GM12864 (cell line): Measurements from ENCODE around the gene LMX1B.
"Not testable (repeated sequence)": the region's sequence is repeated elsewhere in the genome, so short reads cannot be mapped to it uniquely, and the experiment has no call there.

Source experiments
- DNase-seq: peaks from one replicate; pipeline ENCODE4 v3.0.0-alpha.2; 2011; ENCODE audit warnings: low read depth
- H3K4me3 ChIP-seq: 2 replicates; pipeline ENCODE4 v1.5.1; 2011; ENCODE audit warnings: mild to moderate bottlenecking, low read depth, low read length, control low read depth
- TF ChIP-seq, protein P1 (sequence below): IDR thresholded peaks from 2 replicates; pipeline ENCODE4 v1.5.1; 2011; ENCODE audit warnings: low read depth, mild to moderate bottlenecking, moderate library complexity, low read length, control low read depth, inconsistent platforms; ENCODE audit errors: missing control alignments

LMX1B gene

DNA sequence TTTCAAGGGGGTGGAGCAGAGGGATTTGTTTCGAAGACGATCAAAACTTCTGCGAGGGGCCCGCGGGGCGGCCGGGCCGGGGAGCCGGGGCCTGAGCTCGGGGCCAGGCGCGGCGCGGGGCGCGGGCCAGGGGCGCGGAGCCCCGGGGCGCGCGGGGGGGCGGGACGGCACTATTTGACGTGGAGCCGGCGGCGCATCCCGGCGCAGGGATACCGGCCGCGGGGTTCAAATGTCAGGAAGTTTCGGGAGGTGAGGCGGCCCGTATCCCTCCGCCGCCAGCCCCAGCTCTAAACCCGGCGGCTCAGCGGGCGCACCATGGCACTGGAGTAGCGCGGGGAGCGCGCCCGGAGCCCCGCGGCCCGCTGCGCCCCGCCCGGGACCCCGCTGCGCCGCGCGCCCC is at the start of gene LMX1B:
Gene LMX1B, plus strand, starts transcription at position 278 of the 400 bp plus-strand sequence. CDS start 522 bp downstream, outside the sequence.
- TF ChIP-seq, protein P1, sequence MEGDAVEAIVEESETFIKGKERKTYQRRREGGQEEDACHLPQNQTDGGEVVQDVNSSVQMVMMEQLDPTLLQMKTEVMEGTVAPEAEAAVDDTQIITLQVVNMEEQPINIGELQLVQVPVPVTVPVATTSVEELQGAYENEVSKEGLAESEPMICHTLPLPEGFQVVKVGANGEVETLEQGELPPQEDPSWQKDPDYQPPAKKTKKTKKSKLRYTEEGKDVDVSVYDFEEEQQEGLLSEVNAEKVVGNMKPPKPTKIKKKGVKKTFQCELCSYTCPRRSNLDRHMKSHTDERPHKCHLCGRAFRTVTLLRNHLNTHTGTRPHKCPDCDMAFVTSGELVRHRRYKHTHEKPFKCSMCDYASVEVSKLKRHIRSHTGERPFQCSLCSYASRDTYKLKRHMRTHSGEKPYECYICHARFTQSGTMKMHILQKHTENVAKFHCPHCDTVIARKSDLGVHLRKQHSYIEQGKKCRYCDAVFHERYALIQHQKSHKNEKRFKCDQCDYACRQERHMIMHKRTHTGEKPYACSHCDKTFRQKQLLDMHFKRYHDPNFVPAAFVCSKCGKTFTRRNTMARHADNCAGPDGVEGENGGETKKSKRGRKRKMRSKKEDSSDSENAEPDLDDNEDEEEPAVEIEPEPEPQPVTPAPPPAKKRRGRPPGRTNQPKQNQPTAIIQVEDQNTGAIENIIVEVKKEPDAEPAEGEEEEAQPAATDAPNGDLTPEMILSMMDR: no peak
- DNase-seq: no peak
- no peak within 1 kb of the TSS for H3K4me3 ChIP-seq

DNA sequence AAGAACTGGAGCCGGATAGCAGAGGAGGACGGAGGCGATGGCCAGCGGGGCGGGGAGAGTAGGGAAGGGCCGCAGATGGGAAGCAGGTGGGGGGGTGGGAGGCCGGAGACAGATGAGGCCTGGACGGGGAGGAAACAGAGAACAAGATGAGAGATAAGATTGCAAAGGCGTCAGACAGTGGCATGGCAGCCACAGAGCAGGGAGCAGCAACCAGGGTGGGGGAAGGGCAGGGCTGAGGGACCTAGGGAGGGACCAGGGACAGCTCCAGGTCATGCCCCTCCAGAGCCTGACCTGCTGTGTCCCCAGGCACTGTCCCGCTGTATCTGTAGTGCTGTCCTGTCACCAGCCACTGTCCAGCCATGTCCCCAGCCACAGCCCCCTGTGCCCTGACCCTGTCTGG is 49.6 kb upstream of the LMX1B start:
- TF ChIP-seq, protein P1: no peak
- no peak for DNase-seq
- H3K4me3 ChIP-seq: no peak overlapping the region

DNA sequence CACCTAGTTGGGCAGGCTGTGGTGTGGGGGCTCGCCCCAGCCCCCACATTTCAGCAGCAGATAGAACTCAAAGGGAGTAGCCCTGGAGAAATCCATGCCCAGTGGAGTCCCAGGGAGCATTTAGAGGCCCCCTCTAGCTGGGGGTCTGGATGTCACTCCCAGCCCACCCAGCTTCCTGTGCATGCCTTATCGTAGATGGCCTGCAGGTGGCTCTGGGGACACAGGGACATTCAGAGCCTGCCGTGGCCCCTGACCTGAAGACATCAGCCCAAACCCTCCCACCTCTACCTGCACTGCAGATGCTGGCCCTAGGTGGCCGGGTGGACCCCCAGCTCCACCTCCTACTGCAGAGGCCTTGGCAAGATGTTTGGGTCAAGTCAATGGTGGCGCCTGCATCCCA is 49.0 kb upstream of the LMX1B start:
- no peak for DNase-seq
- TF ChIP-seq, protein P1: peak; percentile 29

DNA sequence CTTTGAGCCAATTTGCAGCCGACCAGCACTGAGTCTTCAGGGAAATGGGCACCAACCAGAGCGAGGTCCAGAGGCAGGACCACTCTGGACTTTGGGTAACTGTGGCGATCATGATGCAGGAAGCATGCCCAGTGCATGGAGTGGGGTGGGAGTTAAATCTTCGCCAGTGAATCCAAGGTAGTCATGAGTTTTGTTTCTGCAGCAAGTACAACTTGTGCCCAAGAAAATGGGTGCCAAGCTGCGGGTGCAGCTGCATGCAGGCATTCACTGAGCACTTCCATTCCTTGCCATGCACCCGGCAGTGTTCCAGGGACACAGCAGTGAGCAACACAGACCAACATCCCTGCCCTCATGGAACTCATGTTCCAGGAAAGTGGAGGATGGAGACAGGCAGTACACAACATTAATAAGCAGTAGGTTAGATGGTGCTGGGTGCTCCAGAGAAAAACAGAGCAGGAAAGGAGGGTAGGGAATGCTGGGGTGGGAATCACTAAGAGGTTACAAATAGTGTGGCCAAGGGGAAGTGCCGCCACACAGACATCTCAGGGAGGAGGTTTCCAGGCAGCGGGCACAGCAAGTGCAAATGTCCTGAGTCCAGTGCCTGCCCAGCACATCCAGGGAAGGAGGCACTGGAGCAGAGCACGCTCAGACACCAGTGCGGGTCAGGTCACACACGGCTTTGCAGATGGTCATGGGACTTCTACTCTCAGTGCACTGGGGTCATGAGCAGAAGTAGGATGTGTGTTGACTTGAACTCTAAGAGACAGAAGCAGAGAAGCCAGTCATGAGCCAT is 48.2 kb upstream of the LMX1B start:
- TF ChIP-seq, protein P1: no peak

More for the DNA sequence above, 49.0 kb upstream of the LMX1B start:
- no peak overlapping the region for H3K4me3 ChIP-seq

DNA sequence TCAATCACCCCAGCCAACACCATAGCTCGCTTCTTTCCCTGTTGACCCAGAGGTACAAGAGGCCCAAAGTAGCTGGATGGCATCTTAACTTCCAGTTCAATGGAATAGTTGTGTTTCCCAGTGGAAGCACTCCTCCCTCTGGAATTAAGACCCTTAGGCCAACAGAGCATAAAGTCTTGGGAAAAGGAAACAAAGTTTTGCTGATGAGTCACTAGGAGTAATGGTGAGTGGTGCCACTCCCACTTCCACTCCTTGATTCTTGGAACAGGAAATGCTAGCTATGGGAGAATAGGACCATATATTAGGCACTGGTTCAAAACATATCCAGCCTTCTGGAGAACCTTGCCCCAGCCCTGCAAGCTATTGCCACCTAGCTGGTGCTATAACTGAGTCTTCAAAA is 44.7 kb upstream of the LMX1B start:
- TF ChIP-seq, protein P1: no peak
- DNase-seq: no peak
- H3K4me3 ChIP-seq: no peak overlapping the region

More for the DNA sequence above, 48.2 kb upstream of the LMX1B start:
- no peak for DNase-seq
- H3K4me3 ChIP-seq: no peak overlapping the region

DNA sequence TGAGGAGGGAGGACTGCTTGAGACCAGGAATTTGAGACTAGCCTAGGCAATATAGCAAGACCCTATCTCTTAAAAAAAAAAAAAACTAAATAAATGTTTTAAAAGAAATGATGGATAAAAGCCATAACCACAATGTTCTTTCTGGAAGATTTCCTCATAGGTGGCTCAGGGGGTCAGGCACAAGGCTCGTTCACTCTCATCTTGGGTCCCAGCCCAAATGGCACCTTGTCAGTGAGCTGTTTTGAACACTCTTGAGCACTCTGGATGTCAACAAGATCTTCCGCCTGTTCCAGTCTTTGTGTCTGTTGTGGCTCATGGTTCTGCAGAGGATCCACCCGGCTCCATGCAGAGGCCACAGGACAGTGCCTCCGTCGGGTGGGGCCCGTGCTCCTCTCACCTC is 35.7 kb upstream of the LMX1B start:
- no peak overlapping the region for H3K4me3 ChIP-seq
- TF ChIP-seq, protein P1: no peak
- DNase-seq: no peak

DNA sequence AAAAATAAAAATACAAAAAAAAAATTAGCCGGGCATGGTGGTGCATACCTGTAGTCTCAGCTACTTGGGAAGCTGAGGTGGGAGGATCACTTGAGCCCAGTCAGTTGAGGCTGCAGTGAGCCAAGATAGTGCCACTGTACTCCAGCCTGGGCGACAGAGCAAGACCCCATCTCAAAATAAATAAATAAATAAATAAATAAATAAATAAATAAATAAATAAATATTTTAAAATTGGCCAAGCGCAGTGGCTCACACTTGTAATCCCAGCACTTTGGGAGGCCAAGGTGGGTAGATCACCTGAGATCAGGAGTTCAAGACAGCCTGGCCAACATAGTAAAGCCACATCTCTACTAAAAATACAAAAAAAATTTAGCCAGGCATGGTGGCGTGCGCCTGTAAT is 33.4 kb upstream of the LMX1B start:
- not testable (repeated sequence) for H3K4me3 ChIP-seq, DNase-seq
